ENCODE data around the gene MOCS1.

MOCS1 gene

GRCh38 chr6:39965751-39966150 is 31.5 kb upstream of the MOCS1 start:
- Histone ChIP-seq H3K27me3 (ENCODE audit: control insufficient read depth, insufficient read depth, low read length) (no peaks in the 10 kb centered on the region), H3K9me3 (ENCODE audit: control insufficient read depth, insufficient read depth, low read length) (no peaks in the 10 kb centered on the region), H3K27ac (ENCODE audit: low read length) (no peak overlapping the region), H3K4me1 (ENCODE audit: control insufficient read depth, insufficient read depth, low read length) (no peaks in the 10 kb centered on the region), H3K4me3 (ENCODE audit: low read length) (no peak overlapping the region), H3K36me3 (ENCODE audit: control insufficient read depth, insufficient read depth, low read length) (no peaks in the 10 kb centered on the region)
- no peak for DNase-seq (ENCODE audit: low read depth, low spot score)
- no CpG with 5 or more reads among the region's 2 CpGs for WGBS (ENCODE audit: insufficient coverage, insufficient read length)

GRCh38 chr6:39964530-39964929 is 30.3 kb upstream of the MOCS1 start:
- no peak for DNase-seq (ENCODE audit: low read depth, low spot score)
- H3K27ac ChIP-seq (ENCODE audit: low read length): no peak overlapping the region
- WGBS (ENCODE audit: insufficient coverage, insufficient read length): no CpG with 5 or more reads among the region's 2 CpGs
- no peaks in the 10 kb centered on the region for H3K4me1 ChIP-seq (ENCODE audit: control insufficient read depth, insufficient read depth, low read length)
- no peak overlapping the region for H3K4me3 ChIP-seq (ENCODE audit: low read length)
- H3K9me3 ChIP-seq (ENCODE audit: control insufficient read depth, insufficient read depth, low read length): no peaks in the 10 kb centered on the region
- no peaks in the 10 kb centered on the region for H3K36me3 ChIP-seq (ENCODE audit: control insufficient read depth, insufficient read depth, low read length)
- H3K27me3 ChIP-seq (ENCODE audit: control insufficient read depth, insufficient read depth, low read length): no peaks in the 10 kb centered on the region

- no peak for DNase-seq (ENCODE audit: low read depth, low spot score)
- H3K27me3 ChIP-seq (ENCODE audit: control insufficient read depth, insufficient read depth, low read length): no peaks in the 10 kb centered on the region
- H3K4me1 ChIP-seq (ENCODE audit: control insufficient read depth, insufficient read depth, low read length): no peaks in the 10 kb centered on the region
- H3K27ac ChIP-seq (ENCODE audit: low read length): no peak overlapping the region
- no peak overlapping the region for H3K4me3 ChIP-seq (ENCODE audit: low read length)
- H3K36me3 ChIP-seq (ENCODE audit: control insufficient read depth, insufficient read depth, low read length): no peaks in the 10 kb centered on the region
- no CpG with 5 or more reads among the region's 6 CpGs for WGBS (ENCODE audit: insufficient coverage, insufficient read length)
- H3K9me3 ChIP-seq (ENCODE audit: control insufficient read depth, insufficient read depth, low read length): no peaks in the 10 kb centered on the region
Observed at GRCh38 chr6:39964094-39964493, 29.8 kb upstream of the MOCS1 start.

- H3K27me3 ChIP-seq (ENCODE audit: control insufficient read depth, insufficient read depth, low read length): no peaks in the 10 kb centered on the region
- no peak for DNase-seq (ENCODE audit: low read depth, low spot score)
- H3K9me3 ChIP-seq (ENCODE audit: control insufficient read depth, insufficient read depth, low read length): no peaks in the 10 kb centered on the region
- H3K36me3 ChIP-seq (ENCODE audit: control insufficient read depth, insufficient read depth, low read length): no peaks in the 10 kb centered on the region
- no peak overlapping the region for H3K4me3 ChIP-seq (ENCODE audit: low read length)
- no peak overlapping the region for H3K27ac ChIP-seq (ENCODE audit: low read length)
- no peaks in the 10 kb centered on the region for H3K4me1 ChIP-seq (ENCODE audit: control insufficient read depth, insufficient read depth, low read length)
- no CpG with 5 or more reads among the region's 4 CpGs for WGBS (ENCODE audit: insufficient coverage, insufficient read length)
Observed at GRCh38 chr6:39962831-39963230, 28.6 kb upstream of the MOCS1 start.

GRCh38 chr6:39961178-39961577 is 26.9 kb upstream of the MOCS1 start:
- WGBS (ENCODE audit: insufficient coverage, insufficient read length): no CpG with 5 or more reads among the region's 5 CpGs
- Histone ChIP-seq H3K4me3 (ENCODE audit: low read length) (no peak overlapping the region), H3K27ac (ENCODE audit: low read length) (no peak overlapping the region), H3K27me3 (ENCODE audit: control insufficient read depth, insufficient read depth, low read length) (no peaks in the 10 kb centered on the region), H3K9me3 (ENCODE audit: control insufficient read depth, insufficient read depth, low read length) (no peaks in the 10 kb centered on the region), H3K36me3 (ENCODE audit: control insufficient read depth, insufficient read depth, low read length) (no peaks in the 10 kb centered on the region), H3K4me1 (ENCODE audit: control insufficient read depth, insufficient read depth, low read length) (no peaks in the 10 kb centered on the region)
- no peak for DNase-seq (ENCODE audit: low read depth, low spot score)

GRCh38 chr6:39958947-39959346 is 24.7 kb upstream of the MOCS1 start:
- Histone ChIP-seq H3K9me3 (ENCODE audit: control insufficient read depth, insufficient read depth, low read length) (no peaks in the 10 kb centered on the region), H3K4me3 (ENCODE audit: low read length) (no peak overlapping the region), H3K27ac (ENCODE audit: low read length) (no peak overlapping the region), H3K4me1 (ENCODE audit: control insufficient read depth, insufficient read depth, low read length) (no peaks in the 10 kb centered on the region), H3K27me3 (ENCODE audit: control insufficient read depth, insufficient read depth, low read length) (no peaks in the 10 kb centered on the region), H3K36me3 (ENCODE audit: control insufficient read depth, insufficient read depth, low read length) (no peaks in the 10 kb centered on the region)
- WGBS (ENCODE audit: insufficient coverage, insufficient read length): no CpG with 5 or more reads among the region's 2 CpGs
- no peak for DNase-seq (ENCODE audit: low read depth, low spot score)

- no peaks in the 10 kb centered on the region for H3K27me3 ChIP-seq (ENCODE audit: control insufficient read depth, insufficient read depth, low read length)
- H3K4me1 ChIP-seq (ENCODE audit: control insufficient read depth, insufficient read depth, low read length): no peaks in the 10 kb centered on the region
- no peak overlapping the region for H3K27ac ChIP-seq (ENCODE audit: low read length)
- no peaks in the 10 kb centered on the region for H3K9me3 ChIP-seq (ENCODE audit: control insufficient read depth, insufficient read depth, low read length)
- no CpG with 5 or more reads among the region's 4 CpGs for WGBS (ENCODE audit: insufficient coverage, insufficient read length)
- no peak overlapping the region for H3K4me3 ChIP-seq (ENCODE audit: low read length)
- DNase-seq (ENCODE audit: low read depth, low spot score): no peak
- H3K36me3 ChIP-seq (ENCODE audit: control insufficient read depth, insufficient read depth, low read length): no peaks in the 10 kb centered on the region
Observed at GRCh38 chr6:39956936-39957335, 22.7 kb upstream of the MOCS1 start.

GRCh38 chr6:39953076-39953618 is 18.9 kb upstream of the MOCS1 start:
- Histone ChIP-seq H3K27me3 (ENCODE audit: control insufficient read depth, insufficient read depth, low read length) (no peaks in the 10 kb centered on the region), H3K27ac (ENCODE audit: low read length) (no peak overlapping the region), H3K4me3 (ENCODE audit: low read length) (no peak overlapping the region), H3K9me3 (ENCODE audit: control insufficient read depth, insufficient read depth, low read length) (no peaks in the 10 kb centered on the region), H3K36me3 (ENCODE audit: control insufficient read depth, insufficient read depth, low read length) (no peaks in the 10 kb centered on the region), H3K4me1 (ENCODE audit: control insufficient read depth, insufficient read depth, low read length) (peaks cover 2% of the 10 kb centered on the region; the same call in 1 of the 2 replicates)
- no CpG with 5 or more reads among the region's 2 CpGs for WGBS (ENCODE audit: insufficient coverage, insufficient read length)
- DNase-seq (ENCODE audit: low read depth, low spot score): no peak

GRCh38 chr6:39952167-39952566 is 17.9 kb upstream of the MOCS1 start:
- Histone ChIP-seq H3K4me1 (ENCODE audit: control insufficient read depth, insufficient read depth, low read length) (peaks cover 4% of the 10 kb centered on the region; the same call in 1 of the 2 replicates), H3K36me3 (ENCODE audit: control insufficient read depth, insufficient read depth, low read length) (no peaks in the 10 kb centered on the region), H3K27me3 (ENCODE audit: control insufficient read depth, insufficient read depth, low read length) (no peaks in the 10 kb centered on the region), H3K27ac (ENCODE audit: low read length) (no peak overlapping the region), H3K9me3 (ENCODE audit: control insufficient read depth, insufficient read depth, low read length) (no peaks in the 10 kb centered on the region), H3K4me3 (ENCODE audit: low read length) (no peak overlapping the region)
- DNase-seq (ENCODE audit: low read depth, low spot score): no peak
- WGBS (ENCODE audit: insufficient coverage, insufficient read length): no CpG with 5 or more reads among the region's 4 CpGs

- H3K27me3 ChIP-seq (ENCODE audit: control insufficient read depth, insufficient read depth, low read length): no peaks in the 10 kb centered on the region
- H3K27ac ChIP-seq (ENCODE audit: low read length): no peak overlapping the region
- no CpG with 5 or more reads among the region's 1 CpG for WGBS (ENCODE audit: insufficient coverage, insufficient read length)
- DNase-seq (ENCODE audit: low read depth, low spot score): no peak
- peaks cover 4% of the 10 kb centered on the region; the same call in 1 of the 2 replicates for H3K4me1 ChIP-seq (ENCODE audit: control insufficient read depth, insufficient read depth, low read length)
- H3K4me3 ChIP-seq (ENCODE audit: low read length): no peak overlapping the region
- no peaks in the 10 kb centered on the region for H3K9me3 ChIP-seq (ENCODE audit: control insufficient read depth, insufficient read depth, low read length)
- H3K36me3 ChIP-seq (ENCODE audit: control insufficient read depth, insufficient read depth, low read length): no peaks in the 10 kb centered on the region
Observed at GRCh38 chr6:39951716-39952115, 17.5 kb upstream of the MOCS1 start.

GRCh38 chr6:39951191-39951590 is 16.9 kb upstream of the MOCS1 start:
- WGBS (ENCODE audit: insufficient coverage, insufficient read length): no CpG with 5 or more reads among the region's 5 CpGs
- no peaks in the 10 kb centered on the region for H3K36me3 ChIP-seq (ENCODE audit: control insufficient read depth, insufficient read depth, low read length)
- DNase-seq (ENCODE audit: low read depth, low spot score): no peak
- peaks cover 4% of the 10 kb centered on the region; the same call in 1 of the 2 replicates for H3K4me1 ChIP-seq (ENCODE audit: control insufficient read depth, insufficient read depth, low read length)
- H3K27ac ChIP-seq (ENCODE audit: low read length): no peak overlapping the region
- no peaks in the 10 kb centered on the region for H3K9me3 ChIP-seq (ENCODE audit: control insufficient read depth, insufficient read depth, low read length)
- no peak overlapping the region for H3K4me3 ChIP-seq (ENCODE audit: low read length)
- no peaks in the 10 kb centered on the region for H3K27me3 ChIP-seq (ENCODE audit: control insufficient read depth, insufficient read depth, low read length)

Data from iPS DF 6.9 (cell line).